ENCODE measurements around the gene ZNF326.

ZNF326 gene

GRCh38 chr1:90067194-90067931 lies 72.5 kb downstream of the ZNF326 start:
- TF ChIP-seq, protein P1, sequence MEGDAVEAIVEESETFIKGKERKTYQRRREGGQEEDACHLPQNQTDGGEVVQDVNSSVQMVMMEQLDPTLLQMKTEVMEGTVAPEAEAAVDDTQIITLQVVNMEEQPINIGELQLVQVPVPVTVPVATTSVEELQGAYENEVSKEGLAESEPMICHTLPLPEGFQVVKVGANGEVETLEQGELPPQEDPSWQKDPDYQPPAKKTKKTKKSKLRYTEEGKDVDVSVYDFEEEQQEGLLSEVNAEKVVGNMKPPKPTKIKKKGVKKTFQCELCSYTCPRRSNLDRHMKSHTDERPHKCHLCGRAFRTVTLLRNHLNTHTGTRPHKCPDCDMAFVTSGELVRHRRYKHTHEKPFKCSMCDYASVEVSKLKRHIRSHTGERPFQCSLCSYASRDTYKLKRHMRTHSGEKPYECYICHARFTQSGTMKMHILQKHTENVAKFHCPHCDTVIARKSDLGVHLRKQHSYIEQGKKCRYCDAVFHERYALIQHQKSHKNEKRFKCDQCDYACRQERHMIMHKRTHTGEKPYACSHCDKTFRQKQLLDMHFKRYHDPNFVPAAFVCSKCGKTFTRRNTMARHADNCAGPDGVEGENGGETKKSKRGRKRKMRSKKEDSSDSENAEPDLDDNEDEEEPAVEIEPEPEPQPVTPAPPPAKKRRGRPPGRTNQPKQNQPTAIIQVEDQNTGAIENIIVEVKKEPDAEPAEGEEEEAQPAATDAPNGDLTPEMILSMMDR (IDR thresholded peaks at IDR 0.05; ENCODE audit: insufficient read depth, missing control alignments), result no peak
- FAIRE-seq (no peak), DNase-seq (ENCODE audit: insufficient read length, low spot score) (no peak)

DNA sequence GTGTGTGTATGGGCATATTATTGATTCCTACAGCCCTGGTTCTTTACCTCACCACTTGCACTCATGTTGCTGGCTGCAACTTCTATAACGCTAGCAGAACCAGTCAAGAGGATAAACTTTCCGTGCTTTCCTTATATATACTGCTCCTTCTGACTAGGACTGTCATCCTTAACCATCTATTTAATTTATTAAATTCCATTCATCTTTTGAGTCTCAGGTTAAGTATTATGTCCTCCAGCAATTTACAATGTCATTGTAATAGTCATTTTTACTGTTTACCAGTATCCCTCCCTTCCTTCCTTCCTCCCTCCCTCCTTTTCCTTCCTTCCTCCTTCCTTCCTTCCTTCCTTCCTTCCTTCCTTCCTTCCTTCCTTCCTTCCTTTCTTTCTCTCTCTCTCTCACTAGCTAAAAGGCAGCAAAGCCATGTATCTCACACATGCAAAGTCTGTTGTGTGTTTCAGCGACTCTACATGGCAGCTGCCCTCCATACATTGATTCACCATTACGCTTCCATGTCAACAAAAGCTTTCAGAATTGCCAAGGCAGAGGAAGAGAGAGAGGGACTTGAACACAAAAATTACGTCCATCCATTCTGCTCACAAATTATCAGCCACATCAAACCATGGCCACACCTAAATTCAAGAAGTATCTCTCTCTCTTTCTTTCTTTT lies 73.8 kb downstream of the ZNF326 start:
- TF ChIP-seq, protein P1 (IDR thresholded peaks at IDR 0.05; ENCODE audit: insufficient read depth, missing control alignments), result no peak
- DNase-seq (ENCODE audit: insufficient read length, low spot score) (no peak), FAIRE-seq (no peak)

DNA sequence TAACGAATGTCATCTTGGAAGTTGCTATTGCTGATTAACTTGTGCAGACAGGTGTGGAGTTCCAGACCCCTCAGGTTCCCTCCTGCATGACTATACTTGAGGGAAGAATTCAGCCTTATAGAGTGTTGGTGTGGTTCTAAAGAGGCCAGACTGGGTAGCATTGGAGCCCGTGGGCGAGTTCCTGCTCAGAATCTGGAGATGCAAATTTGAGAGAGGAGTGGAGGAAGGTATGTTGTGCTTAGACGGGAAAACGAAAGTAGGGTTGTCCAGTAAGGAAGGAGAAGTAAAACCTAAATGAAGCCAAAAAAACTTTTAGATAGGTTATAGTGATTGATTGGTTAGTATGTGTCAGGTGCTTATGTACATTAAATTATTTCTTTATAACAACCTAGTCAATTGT lies 79.2 kb downstream of the ZNF326 start:
- TF ChIP-seq, protein P1 (IDR thresholded peaks at IDR 0.05; ENCODE audit: insufficient read depth, missing control alignments), result no peak
- DNase-seq (ENCODE audit: insufficient read length, low spot score) (no peak), FAIRE-seq (no peak)

GRCh38 chr1:90074566-90074965 lies 79.7 kb downstream of the ZNF326 start:
- DNase-seq (ENCODE audit: insufficient read length, low spot score) (no peak), FAIRE-seq (no peak)
- TF ChIP-seq, protein P1 (IDR thresholded peaks at IDR 0.05; ENCODE audit: insufficient read depth, missing control alignments), result no peak

DNA sequence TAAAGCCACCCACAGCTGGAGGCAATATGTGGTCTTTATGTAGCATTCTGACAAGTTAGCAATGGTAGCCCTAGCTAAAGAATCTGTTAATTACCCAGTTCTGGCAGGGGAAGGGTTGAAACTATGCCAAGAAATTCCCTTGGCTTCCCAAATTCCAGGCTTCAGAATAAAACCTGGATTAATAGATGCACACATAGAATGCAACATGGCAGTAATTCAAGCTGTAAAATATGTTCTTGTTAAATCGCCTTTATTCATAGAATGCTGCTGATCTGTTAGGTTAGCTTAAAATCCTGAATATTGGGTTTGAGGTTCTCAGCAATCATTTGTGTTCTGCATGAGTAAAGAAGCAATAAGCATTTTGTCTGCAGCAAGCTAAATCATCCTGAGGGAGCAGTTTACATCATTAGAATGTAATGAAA lies 80.1 kb downstream of the ZNF326 start:
- TF ChIP-seq, protein P1 (IDR thresholded peaks at IDR 0.05; ENCODE audit: insufficient read depth, missing control alignments), result no peak
- FAIRE-seq (no peak), DNase-seq (ENCODE audit: insufficient read length, low spot score) (no peak)

- FAIRE-seq (no peak), DNase-seq (ENCODE audit: insufficient read length, low spot score) (no peak)
- TF ChIP-seq, protein P1 (IDR thresholded peaks at IDR 0.05; ENCODE audit: insufficient read depth, missing control alignments), result no peak
Observed at GRCh38 chr1:90083995-90084394, 89.1 kb downstream of the ZNF326 start.
